Measurements from ENCODE around the gene THBS2. TPM values are rescaled to one million over a fixed set of nuclear protein-coding genes. Genes with fewer than 3 reads are reported as not detected.

Gene THBS2
- total RNA-seq, 2 experiments from 2014 or later: not detected

DNA sequence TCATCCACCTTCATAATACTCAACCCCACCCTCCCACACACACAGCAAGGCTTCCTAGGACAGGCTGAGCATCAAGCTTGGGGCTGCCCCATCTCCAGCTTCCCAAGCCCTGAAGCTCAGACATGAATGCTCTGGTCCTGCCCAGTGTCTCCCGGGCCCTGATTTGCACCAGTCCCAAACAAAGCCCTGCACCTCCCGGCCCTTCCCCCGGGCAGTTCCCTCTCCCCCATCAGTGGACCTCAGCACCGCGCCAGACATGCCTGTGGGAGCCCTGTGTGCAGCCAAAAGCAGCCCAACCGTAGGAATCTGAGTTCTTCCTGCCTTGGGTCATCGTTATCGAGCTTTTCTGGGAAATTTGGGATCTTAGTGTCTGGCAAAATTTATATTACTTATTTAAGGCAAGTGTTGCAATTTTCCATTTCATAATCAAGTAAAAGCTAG, 63.5 kb downstream of the THBS2 start:
- Histone ChIP-seq H2AFZ (ENCODE audit: low read length) (no peak overlapping the region), H3K36me3 (ENCODE audit: insufficient read depth, low read length) (no peaks in the 10 kb centered on the region), H3K4me2 (ENCODE audit: low read length) (no peak overlapping the region), H3K4me1 (ENCODE audit: insufficient read depth, low read length, poor library complexity, severe bottlenecking) (no peaks in the 10 kb centered on the region), H3K27ac (ENCODE audit: low read depth, low read length, poor library complexity, severe bottlenecking) (no peak overlapping the region), H3K4me3 (ENCODE audit: low read depth, low read length, poor library complexity, severe bottlenecking) (no peak overlapping the region), H4K20me1 (ENCODE audit: insufficient read depth, low read length) (no peaks in the 10 kb centered on the region), H3K9me2 (ENCODE audit: insufficient read depth, low read length) (no peaks in the 10 kb centered on the region), H3K9me3 (ENCODE audit: low read length) (no peaks in the 10 kb centered on the region), H3K79me2 (ENCODE audit: insufficient read depth, low read depth, low read length) (no peaks in the 10 kb centered on the region)
- no TSS peak for BruUV-seq (replicated peaks)
- no peak for DNase-seq (ENCODE audit: low spot score)
- ChIA-PET POLR2A (interaction anchor here (0.6 kb wide), 1 partner anchor 1353 kb away, joined by 3 read pairs; no protein-coding TSS in a partner anchor), CTCF (ENCODE audit: unreplicated experiment) (no interaction called here)
- TF ChIP-seq EZH2phosphoT487 (IDR thresholded peaks at IDR 0.05; ENCODE audit: borderline replicate concordance, low read depth, low read length): no peak
- TF ChIP-seq, protein P1, sequence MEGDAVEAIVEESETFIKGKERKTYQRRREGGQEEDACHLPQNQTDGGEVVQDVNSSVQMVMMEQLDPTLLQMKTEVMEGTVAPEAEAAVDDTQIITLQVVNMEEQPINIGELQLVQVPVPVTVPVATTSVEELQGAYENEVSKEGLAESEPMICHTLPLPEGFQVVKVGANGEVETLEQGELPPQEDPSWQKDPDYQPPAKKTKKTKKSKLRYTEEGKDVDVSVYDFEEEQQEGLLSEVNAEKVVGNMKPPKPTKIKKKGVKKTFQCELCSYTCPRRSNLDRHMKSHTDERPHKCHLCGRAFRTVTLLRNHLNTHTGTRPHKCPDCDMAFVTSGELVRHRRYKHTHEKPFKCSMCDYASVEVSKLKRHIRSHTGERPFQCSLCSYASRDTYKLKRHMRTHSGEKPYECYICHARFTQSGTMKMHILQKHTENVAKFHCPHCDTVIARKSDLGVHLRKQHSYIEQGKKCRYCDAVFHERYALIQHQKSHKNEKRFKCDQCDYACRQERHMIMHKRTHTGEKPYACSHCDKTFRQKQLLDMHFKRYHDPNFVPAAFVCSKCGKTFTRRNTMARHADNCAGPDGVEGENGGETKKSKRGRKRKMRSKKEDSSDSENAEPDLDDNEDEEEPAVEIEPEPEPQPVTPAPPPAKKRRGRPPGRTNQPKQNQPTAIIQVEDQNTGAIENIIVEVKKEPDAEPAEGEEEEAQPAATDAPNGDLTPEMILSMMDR (conservative IDR thresholded peaks at IDR 0.05; ENCODE audit: low read length): no peak
- intact Hi-C loops (cut with micrococcal nuclease; ENCODE audit: unreplicated experiment): no loop called here

DNA sequence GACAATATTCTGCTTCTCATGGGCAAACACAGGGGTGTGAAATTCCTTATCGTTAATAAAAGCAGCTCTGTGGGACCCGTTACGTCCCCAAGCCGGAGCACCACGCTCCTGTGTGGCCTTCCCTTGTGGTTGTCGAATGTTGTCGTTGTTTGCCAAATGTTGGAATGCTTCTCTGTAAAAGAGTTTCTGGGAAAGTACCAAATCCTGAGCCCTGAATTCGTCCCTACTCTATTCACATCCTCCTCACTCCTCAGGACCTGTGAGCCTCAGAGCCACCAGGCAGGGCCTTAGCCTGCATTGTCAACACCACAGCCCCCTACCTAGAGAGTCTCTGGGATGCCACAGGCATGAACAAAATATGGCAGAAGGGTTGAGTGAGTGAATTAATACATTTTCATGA, 64.0 kb downstream of the THBS2 start:
- ChIA-PET CTCF (ENCODE audit: unreplicated experiment) (no interaction called here), POLR2A (interaction anchor here (0.6 kb wide), 1 partner anchor 1353 kb away, joined by 3 read pairs; no protein-coding TSS in a partner anchor)
- Histone ChIP-seq H3K79me2 (ENCODE audit: insufficient read depth, low read depth, low read length) (no peaks in the 10 kb centered on the region), H3K36me3 (ENCODE audit: insufficient read depth, low read length) (no peaks in the 10 kb centered on the region), H4K20me1 (ENCODE audit: insufficient read depth, low read length) (no peaks in the 10 kb centered on the region), H3K27ac (ENCODE audit: low read depth, low read length, poor library complexity, severe bottlenecking) (no peak overlapping the region), H3K4me1 (ENCODE audit: insufficient read depth, low read length, poor library complexity, severe bottlenecking) (no peaks in the 10 kb centered on the region), H2AFZ (ENCODE audit: low read length) (no peak overlapping the region), H3K9me3 (ENCODE audit: low read length) (no peaks in the 10 kb centered on the region), H3K4me2 (ENCODE audit: low read length) (no peak overlapping the region), H3K4me3 (ENCODE audit: low read depth, low read length, poor library complexity, severe bottlenecking) (no peak overlapping the region), H3K9me2 (ENCODE audit: insufficient read depth, low read length) (no peaks in the 10 kb centered on the region)
- TF ChIP-seq EZH2phosphoT487 (IDR thresholded peaks at IDR 0.05; ENCODE audit: borderline replicate concordance, low read depth, low read length): no peak
- TF ChIP-seq, protein P1 (conservative IDR thresholded peaks at IDR 0.05; ENCODE audit: low read length): no peak
- no peak for DNase-seq (ENCODE audit: low spot score)
- intact Hi-C loops (cut with micrococcal nuclease; ENCODE audit: unreplicated experiment): no loop called here
- no TSS peak for BruUV-seq (replicated peaks)

DNA sequence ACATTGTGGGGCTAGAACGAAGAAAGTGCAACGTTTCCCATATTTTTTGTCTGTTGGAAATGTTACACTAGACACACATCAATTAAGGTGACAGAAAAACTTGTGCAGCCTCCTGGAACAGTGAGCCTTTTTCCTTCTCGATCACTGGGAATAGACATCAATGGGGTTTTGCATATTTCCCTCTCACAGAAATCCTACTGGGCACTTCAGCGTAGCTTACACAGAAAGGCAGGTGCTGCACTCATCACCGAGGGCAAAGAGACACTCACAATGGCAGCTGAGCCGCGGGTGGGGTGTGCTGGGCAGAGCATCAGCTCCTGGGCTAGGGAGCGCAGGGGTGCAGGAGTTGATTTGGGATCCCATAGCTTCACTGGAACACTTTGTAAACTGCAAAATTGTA, 64.5 kb downstream of the THBS2 start:
- CTCF ChIA-PET (ENCODE audit: unreplicated experiment): no interaction called here
- intact Hi-C loops (cut with micrococcal nuclease; ENCODE audit: unreplicated experiment): no loop called here
- TF ChIP-seq, protein P1 (conservative IDR thresholded peaks at IDR 0.05; ENCODE audit: low read length): no peak
- no peak for TF ChIP-seq EZH2phosphoT487 (IDR thresholded peaks at IDR 0.05; ENCODE audit: borderline replicate concordance, low read depth, low read length)
- no peaks in the 10 kb centered on the region for H4K20me1 ChIP-seq (ENCODE audit: insufficient read depth, low read length)
- no peaks in the 10 kb centered on the region for H3K4me1 ChIP-seq (ENCODE audit: insufficient read depth, low read length, poor library complexity, severe bottlenecking)
- no peaks in the 10 kb centered on the region for H3K9me3 ChIP-seq (ENCODE audit: low read length)
- no peak overlapping the region for H3K4me3 ChIP-seq (ENCODE audit: low read depth, low read length, poor library complexity, severe bottlenecking)
- POLR2A ChIA-PET: interaction anchor here (0.6 kb wide), 1 partner anchor 23 kb away, joined by 3 read pairs; no protein-coding TSS in a partner anchor
- no TSS peak for BruUV-seq (replicated peaks)
- no peaks in the 10 kb centered on the region for H3K36me3 ChIP-seq (ENCODE audit: insufficient read depth, low read length)
- H3K27ac ChIP-seq (ENCODE audit: low read depth, low read length, poor library complexity, severe bottlenecking): no peak overlapping the region
- DNase-seq (ENCODE audit: low spot score): no peak
- no peaks in the 10 kb centered on the region for H3K79me2 ChIP-seq (ENCODE audit: insufficient read depth, low read depth, low read length)
- H3K4me2 ChIP-seq (ENCODE audit: low read length): no peak overlapping the region
- no peaks in the 10 kb centered on the region for H3K9me2 ChIP-seq (ENCODE audit: insufficient read depth, low read length)
- H2AFZ ChIP-seq (ENCODE audit: low read length): no peak overlapping the region

Data from OCI-LY7 (cell line).